HL-60 (cell line): Measurements from ENCODE around the gene CPN1.

Experiments used
- CTCF ChIP-seq: IDR thresholded peaks from one replicate; pipeline ENCODE4 v1.5.1; 2011; ENCODE audit warnings: low read length, control low read depth, inconsistent platforms; ENCODE audit not compliant: insufficient read depth
- GABPA ChIP-seq: IDR thresholded peaks from 2 replicates; pipeline ENCODE4 v1.6.1; 2012; ENCODE audit warnings: low read depth
- POLR2AphosphoS5 ChIP-seq: IDR thresholded peaks from 2 replicates; pipeline ENCODE4 v1.6.1; 2012; ENCODE audit warnings: low read depth

GRCh38 chr10:100027416-100027815 is 54.3 kb downstream of the CPN1 start:
- TF ChIP-seq CTCF (no peak), GABPA (no peak), POLR2AphosphoS5 (no peak)
